Measurements from ENCODE around the gene KLHL8.

Gene KLHL8

GRCh38 chr4:87121341-87122065 is 98.9 kb downstream of the KLHL8 start:
- no peak for DNase-seq (ENCODE audit: low read depth)

- DNase-seq (ENCODE audit: low read depth) = no peak
Measured at GRCh38 chr4:87120411-87121162, 99.8 kb downstream of the KLHL8 start.

- no peak for DNase-seq (ENCODE audit: low read depth)
Measured at GRCh38 chr4:87120010-87120409, 100.4 kb downstream of the KLHL8 start.

- DNase-seq (ENCODE audit: low read depth) = no peak
Measured at GRCh38 chr4:87118826-87119225, 101.6 kb downstream of the KLHL8 start.

GRCh38 chr4:87118421-87118820 is 102.0 kb downstream of the KLHL8 start:
- DNase-seq (ENCODE audit: low read depth) = no peak

GRCh38 chr4:87117732-87118075 is 102.7 kb downstream of the KLHL8 start:
- DNase-seq (ENCODE audit: low read depth) = no peak

- DNase-seq (ENCODE audit: low read depth) = no peak
Measured at GRCh38 chr4:87117051-87117731, 103.2 kb downstream of the KLHL8 start.

GRCh38 chr4:87116231-87116630 is 104.2 kb downstream of the KLHL8 start:
- DNase-seq (ENCODE audit: low read depth) = no peak

- DNase-seq (ENCODE audit: low read depth) = no peak
Measured at GRCh38 chr4:87114245-87115062, 106.0 kb downstream of the KLHL8 start.

GRCh38 chr4:87112063-87112462 is 108.4 kb downstream of the KLHL8 start:
- DNase-seq (ENCODE audit: low read depth) = no peak

Measured in HS-5 (cell line).